D341Med (cell line): Measurements from ENCODE around the gene RCN2.

Experiments used
- DNase-seq: peaks from one replicate; pipeline ENCODE4 v3.0.0; 2012; ENCODE audit warnings: low spot score

The RCN2 gene

DNA sequence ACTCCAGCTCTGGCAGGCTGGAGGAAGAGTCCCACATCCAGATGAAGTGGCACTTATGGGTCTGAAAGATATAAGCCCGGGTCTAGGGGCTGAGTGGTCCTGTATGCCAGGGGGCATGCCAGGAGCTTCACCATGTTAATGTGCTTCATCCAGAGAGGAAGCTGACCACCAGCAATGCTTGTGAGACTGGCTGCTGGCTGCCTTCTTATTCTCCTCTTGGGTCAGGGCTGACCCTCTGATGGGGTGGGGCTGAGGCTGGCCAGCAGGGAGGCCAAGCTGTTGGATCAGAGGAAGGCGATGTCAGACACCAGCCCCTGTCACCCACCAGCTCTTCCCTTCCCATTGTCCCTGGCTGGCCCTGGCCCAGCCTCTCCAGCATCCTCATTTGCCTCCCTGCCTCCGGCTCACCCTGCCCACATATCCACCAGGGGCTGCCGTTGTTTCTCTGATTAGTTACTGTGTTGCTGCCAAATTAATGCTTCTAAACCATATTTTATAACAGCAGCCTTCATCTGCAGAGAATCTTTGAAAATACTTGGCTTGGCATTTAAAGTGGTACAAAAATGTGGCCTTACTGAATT is 43.0 kb downstream of the RCN2 start:
- no peak for DNase-seq

DNA sequence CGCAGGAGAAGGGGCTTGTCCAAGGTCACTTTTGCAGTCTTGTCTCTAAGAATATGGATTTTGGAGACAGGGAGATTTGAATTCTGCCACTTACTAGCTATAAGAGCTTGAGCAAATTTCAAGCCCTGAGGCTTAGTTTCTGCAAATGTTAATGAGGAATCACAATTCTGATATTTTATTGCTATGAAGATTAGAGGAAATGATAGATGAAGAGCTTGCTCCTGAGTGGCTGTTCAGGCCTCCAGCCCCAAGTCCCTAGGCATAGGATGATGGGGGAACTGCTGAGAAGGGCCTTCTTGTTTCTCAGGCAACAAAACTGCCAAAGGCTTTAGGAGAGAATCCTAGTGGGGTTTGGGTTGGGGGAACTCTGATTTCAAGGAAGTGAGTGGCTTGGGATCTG is 44.6 kb downstream of the RCN2 start:
- no peak for DNase-seq

DNA sequence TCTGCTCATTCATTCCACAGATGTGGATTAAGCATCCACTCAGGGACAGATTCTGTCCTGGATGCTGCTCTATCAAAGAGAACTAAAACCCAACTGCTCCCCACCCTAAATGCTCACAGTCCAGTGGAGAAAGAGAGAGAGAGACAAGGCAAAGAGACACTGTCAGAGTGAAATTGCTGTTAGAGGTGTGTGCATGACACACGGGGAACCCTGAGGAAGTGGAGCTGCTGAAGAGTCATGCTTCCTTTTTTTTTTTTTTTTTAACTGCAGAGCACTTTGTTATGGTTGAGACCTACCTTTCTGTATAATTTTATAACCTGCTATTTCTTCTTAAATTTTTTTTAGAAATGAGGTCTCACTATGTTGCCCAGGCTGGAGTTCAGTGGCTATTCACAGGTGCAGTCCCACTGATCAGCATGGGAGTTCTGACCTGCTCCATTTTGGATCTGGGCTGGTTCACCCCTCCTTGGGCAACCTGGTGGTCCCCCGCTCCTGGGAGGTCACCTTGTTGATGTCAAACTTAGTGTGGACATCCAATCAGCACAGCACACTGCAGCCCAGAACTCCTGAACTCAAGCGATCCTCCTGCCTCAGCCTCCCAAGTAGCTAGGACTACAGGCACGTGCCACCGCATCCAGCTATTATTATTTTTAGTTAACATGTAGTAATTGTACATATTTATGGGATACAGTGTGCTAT is 45.2 kb downstream of the RCN2 start:
- DNase-seq, result no peak

DNA sequence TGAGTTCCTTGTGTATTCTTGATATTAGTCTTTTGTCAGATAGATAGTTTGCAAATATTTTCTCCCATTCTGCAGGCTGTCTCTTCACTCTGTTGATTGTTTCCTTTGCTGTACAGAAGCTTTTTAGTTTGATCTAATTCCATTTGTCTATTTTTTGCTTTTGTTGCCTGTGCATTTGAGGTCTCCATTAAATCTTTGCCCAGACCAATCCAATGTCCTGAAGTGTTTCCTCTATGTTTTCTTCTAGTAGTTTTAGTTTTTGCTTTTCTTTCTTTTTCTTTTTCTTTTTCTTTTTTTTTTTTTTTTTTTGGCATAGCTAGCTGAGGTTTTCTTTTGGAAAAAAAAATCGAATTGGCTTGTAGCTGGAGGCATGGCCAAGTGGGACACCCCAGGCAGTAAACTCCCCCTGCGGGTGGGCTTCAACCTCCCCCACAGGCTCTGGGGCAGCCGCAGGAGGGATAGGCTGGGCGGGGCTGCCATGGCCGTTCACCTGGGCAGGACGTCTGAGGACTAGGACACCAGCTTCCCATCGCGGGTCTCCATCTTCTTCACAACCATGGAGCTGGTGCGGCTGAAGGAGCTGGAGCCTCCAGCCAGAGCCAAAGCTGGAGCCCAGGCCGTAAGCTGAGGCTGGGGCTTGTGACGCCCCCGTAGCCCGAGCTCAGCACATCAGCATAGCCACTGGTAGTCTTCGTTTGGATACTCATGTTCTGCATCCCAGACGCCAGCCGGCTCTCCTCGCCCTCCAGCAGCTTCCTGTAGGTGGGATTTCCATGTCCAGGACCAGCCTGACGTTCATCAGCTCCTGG is 47.2 kb downstream of the RCN2 start:
- no peak for DNase-seq

DNA sequence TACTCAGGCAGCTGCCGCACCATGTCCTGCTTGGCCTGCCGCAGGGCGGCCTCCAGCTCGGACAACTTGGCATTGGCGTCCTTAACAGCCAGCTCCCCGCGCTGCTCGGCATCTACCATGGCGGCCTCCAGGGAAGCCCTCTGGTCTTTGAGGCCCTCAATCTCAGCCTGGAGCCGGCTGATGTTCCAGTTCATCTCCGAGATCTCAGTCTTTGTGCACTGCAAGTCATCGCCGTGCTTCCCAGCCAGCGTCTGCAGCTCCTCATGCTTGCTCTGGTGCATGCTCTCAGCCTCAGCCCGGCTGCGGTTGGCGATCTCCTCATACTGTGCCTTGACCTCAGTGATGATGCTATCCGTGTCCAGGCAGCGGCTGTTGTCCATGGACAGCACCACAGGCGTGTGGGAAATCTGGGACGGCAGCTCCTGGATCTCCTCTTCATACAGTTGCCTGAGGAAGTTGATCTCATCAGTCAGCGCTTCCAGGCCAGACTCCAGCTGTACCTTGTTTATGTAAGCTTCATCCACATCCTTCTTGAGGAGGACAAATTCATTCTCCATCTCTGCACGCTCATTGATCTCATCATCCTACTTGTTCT is 47.9 kb downstream of the RCN2 start:
- DNase-seq, result no peak

DNA sequence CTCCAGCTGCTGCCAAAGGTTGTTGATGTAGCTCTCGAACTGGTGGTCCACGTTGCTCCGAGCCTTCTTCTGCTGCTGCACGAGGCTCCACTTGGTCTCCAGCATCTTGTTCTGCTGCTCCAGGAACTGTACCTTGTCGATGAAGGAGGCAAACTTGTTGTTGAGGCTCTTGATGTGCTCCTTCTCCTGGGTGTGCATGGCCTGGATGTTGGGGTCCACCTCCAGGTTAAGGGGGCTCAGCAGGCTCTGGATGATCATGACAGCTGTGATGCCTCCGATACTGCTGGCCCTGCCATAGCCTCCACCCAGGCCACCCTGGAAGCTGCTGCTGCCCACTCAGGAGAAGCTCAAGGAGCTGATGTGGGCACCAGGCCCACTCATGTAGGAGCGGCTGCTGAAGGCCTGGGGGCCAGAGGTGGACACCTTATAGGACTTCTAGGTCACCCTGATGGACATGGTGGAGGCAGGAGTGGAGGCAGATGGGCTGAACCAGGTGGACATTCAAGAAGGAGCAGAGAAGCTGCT is 48.5 kb downstream of the RCN2 start:
- no peak for DNase-seq

DNA sequence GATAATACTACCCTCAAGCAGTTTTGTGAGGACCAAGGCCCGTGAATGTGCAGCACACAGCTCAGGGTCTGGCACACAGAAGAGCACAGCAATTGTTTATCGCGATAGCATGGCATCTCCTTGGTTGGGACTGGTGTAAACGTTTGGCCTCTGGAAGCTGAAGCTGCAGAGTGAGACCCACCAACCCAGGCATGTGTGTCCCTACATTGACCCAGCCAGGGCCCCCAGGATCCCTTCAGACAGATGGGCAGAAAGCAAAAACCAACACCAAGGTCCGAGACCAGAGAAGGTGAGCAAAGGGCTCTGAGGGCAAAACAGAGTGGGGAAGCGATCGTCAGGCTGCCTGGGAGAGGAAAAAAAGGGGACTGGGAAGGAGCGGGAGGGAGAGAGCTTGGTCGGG is 50.8 kb downstream of the RCN2 start:
- no peak for DNase-seq

DNA sequence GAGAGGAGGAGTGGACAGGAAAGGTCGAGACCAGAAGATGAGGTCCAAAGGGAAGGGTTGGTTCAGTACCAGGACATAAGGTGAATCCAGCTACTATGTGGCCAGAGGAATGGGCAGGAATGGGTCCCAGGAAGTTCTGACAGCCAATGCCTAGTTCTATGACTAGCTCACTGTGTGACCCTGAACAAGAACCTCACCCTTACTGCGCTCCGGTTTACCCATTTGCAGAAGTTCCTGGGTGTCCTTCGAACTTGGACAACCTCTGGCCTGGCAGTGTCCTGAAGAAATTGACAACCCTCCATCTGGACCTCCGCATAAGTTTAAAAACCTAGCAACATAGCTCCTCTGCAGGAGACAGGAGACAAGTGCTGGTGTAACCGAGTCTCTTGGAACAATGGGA is 51.2 kb downstream of the RCN2 start:
- DNase-seq, result no peak

DNA sequence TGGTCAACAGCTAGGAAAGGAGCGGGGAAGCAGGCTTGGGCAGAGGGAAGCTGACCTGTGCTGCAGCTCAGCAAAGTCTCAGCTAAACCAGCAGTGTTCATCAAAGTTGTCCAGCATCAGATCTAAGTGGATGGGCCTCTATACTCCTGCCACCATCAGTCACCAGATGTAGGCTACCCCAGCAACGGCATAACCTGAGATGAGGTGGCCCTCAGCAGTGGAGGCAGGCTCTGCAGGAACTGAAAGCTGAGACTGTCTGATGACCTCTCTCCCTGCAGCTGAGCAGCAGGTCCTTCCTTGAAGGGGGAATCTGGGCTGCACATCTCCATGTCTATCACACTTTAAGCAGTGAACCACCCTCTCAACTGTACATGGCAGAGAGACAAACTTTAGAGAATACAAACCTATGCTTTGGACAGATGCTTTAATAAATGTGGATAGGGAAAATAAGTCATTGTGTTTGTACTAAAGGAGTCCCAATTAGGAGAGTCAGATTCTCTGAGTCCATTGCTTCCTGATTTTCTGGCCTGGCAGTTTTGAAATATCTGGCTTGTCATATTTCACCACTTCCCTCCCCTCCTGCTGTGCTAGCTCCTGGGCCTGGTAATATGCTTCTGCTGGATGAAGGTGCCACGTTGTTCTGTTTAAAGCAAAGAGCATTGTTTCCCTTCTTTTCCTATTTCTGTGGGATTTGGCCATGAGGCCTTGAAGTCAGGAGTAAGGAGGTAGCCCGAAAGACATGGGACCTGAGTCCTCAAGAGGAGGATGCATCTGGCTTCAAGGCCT is 52.2 kb downstream of the RCN2 start:
- DNase-seq, result no peak

DNA sequence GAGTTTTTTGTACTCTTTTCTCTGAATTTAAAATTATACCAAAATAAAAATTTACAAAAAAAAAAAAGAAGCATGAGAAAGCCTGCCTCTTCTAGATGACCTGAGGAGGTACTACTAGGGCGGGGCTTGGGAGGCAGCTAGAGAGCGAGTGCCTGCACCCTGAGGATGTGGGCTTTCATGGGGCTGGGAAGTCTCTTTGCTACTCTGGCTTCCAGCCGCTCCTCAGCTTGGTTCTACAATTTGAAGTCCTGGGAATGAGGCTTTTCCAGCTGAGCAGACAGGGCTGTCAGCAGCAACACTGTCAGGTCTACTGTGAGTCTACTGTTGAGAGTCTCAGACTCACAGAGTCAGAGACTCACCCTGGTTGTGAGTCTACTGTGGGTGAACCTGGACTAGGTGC is 55.2 kb downstream of the RCN2 start:
- DNase-seq, result no peak

DNA sequence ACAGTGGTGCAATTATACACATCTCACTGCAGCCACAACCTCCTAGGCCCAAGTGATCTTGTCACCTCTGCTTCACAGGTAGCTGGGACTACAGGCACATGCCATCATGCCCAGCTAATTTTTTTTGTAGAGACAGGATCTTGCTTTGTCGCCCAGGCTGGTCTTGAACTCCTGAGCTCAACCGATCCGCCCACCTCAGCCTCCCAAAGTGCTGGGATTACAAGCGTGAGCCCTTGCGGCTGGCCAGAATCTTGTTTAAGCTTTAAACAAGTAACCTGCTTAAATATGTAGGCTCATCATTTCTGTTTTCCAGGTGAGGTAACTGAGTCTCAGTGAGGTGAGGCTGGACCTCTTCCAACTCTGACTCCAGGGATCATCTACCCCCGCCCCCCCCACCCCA is 55.7 kb downstream of the RCN2 start:
- DNase-seq, result no peak

DNA sequence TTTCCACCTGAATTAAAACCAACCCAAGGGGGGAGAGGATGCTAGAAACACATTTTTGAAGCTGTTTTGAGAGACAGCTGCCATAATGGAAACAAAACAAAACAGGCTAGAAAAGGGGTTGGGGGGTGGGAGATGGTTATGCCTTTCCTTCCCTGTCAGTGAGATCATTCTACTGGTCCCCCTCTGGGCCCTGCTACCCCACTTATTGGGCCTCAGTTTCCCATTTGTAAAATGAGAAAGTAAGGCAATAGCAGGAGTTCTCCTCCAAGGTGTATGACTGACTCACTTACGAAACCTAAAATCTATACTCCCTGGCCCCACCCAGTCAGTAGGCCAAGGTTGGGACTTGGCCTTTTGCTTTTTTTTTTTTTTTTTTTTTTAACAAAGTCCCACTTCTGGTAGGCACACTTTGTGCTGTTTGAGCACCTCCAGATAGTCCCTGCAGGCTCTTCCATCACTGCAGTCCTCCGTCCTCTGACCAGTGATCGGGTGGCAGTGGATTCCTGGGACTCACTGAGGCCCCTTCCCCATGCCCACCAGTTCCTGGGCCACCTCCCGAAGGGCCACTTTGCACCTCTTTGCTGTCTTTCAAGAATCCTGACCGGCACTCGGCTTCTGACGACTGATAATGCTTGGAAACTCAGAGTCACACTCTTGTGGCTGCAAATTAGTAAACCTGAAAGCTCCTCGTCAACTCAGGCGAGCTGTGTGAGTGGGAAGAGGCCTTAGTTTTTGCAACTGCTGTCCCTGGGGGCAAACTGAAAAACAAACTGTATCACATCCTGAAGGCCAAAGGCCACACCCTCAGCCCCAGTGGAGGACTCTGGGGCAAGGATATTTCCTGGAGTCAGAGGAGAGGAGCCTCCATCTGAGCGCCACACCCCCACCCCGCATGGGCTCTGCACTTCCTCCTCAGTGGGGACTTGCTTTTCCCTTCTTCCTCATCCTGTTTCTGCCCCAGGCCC is 56.6 kb downstream of the RCN2 start:
- no peak for DNase-seq

DNA sequence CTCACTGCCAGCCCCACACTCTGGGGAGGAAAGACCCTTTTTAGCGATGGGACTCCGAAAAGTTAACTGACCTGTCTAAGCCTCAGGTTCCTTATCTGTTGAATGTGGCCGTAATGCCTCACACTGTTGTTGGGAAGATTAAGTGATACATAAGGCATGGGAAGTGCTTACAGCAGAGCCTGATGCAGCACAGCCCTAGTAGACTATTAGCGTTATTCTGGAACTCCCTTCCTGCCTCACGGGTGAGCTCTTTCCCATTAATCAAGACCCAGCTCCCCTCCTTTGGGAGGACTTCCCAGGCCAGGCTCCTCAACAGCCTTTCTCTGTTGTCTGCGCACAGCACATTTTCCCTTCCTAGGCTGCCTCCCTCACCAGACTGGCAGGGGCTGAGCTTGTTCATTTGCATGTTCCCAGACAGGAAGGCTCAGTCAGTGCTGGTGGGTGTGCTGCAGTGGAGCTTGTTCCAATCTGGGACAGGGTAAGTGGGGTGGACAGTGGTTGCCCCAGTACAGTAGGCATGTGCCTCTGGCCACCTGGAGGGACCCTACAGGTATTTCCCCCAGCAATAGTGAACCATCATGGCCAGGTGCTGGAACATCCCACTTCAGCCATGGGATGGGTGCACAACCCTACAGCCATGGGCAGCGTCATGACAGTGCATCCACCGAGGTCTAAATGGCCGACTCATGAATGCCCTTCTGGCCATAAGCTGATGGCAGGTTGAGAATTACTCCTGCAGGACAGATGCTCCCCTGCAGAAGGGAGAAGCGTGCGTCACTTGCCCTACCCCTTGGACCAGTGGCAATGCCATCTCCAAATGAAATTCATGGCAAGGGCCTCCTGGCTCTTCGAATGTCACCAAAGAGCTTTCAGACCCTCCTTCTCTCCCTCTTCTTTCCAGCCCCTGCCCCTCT is 57.6 kb downstream of the RCN2 start:
- DNase-seq, result no peak

DNA sequence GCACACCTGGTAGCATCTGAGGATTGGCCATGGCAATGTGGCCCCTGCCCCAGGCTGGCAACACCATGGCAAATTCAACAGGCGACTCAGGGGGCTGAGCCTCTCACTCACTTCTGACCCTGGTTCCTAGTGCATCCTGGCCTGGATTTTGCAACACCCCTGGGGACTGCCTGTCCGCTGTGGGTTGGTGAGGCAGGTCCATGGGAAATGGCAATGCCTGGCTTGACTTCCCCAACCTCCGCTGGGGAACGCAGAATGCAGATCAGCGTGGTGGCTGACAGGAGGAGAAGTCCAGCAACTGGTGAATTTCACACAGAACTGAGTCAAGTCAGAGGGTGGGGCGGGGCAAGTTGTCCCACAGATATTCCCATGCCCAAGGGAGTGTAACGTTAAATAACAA is 59.5 kb downstream of the RCN2 start:
- no peak for DNase-seq

DNA sequence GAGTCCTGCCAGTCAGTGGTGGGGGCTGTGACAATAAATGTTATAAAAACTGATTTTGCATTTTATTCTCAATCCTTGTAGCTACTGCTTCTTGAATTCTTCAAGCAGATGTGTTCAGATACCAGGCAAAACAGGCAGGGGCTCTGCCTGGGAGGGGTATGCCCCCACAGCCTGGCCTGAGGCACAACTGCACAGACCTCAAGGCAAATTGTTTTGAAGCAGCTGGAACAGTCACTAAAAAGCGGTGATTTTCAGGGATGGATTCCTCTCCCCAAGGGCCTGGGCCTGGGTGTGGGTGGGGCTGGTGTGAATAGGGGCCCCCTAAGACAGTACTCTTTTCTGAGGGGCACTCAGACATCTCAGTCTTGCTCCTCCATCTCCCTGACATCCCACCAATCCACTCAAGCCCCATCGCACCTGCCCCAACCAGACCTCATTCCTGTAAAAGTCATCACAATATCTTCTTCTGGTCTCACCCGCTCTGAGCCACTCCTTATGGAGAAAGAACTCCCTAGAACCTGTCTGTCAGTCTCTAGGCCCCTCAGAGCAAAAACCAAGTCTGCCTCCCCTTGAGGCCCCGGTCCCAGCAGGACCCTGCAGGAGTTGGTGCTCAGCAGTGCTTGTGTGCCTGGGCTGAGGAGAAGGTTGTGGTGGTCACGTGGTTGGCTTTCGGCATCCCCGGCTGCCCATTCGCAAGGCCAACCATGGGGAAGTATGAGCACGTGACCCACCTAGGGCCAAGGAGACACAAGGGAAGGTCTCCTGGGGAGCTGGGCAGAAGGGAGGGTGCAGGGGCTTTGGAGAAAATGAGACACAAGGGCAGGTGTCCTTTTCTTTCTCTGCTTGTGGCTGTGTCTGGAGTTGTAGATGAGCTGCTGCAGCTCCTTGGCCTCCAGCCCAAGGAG is 60.4 kb downstream of the RCN2 start:
- no peak for DNase-seq

DNA sequence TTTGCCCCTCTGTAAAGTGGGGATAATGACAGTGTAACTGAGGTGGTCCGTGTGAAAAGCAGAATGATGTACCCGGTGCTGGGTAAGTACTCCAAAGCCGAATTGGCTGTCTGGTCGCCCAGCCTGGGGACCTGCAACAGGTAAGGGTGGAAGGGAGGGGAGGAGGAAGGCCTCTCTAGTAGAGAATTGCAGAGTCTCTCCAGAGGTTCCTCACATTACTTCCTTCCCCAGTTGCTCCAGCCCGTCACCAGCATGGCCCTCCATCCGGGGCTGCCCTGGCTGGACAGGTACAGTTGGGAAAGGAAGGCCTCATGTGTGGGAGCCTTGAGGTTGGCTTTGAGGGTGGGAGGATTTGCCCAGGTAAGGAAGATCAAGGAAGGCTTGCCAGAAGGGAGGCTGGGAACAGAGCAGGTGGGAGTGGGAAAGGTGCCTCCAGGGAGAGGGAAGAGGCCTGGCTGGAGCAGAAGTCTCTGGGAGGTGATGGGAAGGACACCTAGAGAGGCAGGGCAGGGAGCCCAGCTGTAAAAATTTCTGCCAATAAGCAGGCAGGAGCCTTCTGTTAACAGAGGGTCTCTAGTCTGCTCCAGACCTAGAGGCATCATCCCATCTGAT is 61.7 kb downstream of the RCN2 start:
- DNase-seq, result no peak

DNA sequence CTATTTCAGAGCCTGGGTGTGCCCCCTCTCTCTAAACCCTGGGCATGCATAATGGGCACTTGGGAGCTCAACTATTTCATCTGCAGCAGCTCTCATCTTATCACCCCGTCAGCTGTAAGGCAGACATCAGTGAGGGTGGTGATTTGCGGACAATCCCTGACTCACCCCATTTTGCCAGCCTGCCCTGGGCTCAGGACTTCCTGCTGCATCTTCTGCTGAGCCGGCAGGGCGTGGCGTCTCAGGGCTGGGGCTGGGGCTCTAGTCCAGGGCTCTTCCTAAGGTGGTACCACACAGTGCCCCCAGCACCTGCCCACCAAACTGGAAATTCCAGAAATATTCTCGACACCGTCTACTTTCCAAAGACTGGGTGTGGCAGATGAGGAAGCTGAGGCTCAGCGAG is 62.5 kb downstream of the RCN2 start:
- no peak for DNase-seq

DNA sequence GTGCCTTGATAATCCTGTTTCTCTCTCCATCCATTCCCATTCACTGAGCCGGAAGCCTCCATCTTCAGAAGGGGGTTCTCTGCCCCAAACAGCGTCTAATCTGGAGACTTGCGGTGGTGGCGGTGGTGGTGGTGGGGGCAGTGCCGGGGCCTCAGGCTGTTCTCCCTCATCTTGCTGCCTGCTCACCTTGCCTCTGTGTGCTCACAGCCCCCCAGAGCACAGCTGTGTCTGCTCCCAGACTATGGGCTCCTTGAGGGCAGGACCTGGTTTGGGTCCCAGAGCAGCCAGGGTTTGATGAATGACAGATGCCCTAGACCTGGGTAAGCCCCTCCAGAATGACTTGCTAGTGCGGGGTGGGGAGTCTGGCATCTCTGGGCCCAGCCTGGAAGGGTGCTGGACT is 62.9 kb downstream of the RCN2 start:
- DNase-seq, result no peak
